Left lung (tissue), 10 donors: ENCODE data around the gene PXDC1. TPM values are rescaled to one million over a fixed set of nuclear protein-coding genes. Genes with fewer than 3 reads are reported as not detected.
A peak's percentile ranks its signal among the peaks of the same experiment; 100 is the strongest.

ENCODE experiments used
- ATAC-seq: fragments of 200-7000 bp; cut with Tn5 transposase; one replicate; pipeline ENCODE4 v1.9.1; 2020; ENCODE audit warnings: moderate library complexity
- DNase-seq, 4 donors: peaks; one replicate each; pipeline ENCODE4 v3.0.0-alpha.2; 2013 to 2020
- H3K27ac ChIP-seq, 2 donors: fragments of 200-600 bp; sonication (generic) in 1 of 2; one replicate each; pipeline versions ENCODE4 v1.5.0 to v1.8.0; 2020 to 2021
- H3K27me3 ChIP-seq, 2 donors: fragments of 200-600 bp; sonication (generic) in 1 of 2; one replicate each; pipeline versions ENCODE4 v1.5.0 to v1.8.0; 2020 to 2021
- H3K36me3 ChIP-seq, 2 donors: fragments of 200-600 bp; sonication (generic) in 1 of 2; one replicate each; pipeline versions ENCODE4 v1.5.0 to v1.8.0; 2020 to 2021
- H3K4me1 ChIP-seq, 2 donors: fragments of 200-600 bp; one replicate each; pipeline ENCODE4 v1.8.0; 2021
- H3K4me3 ChIP-seq, 2 donors: fragments of 200-600 bp; sonication (generic) in 1 of 2; one replicate each; pipeline versions ENCODE4 v1.5.0 to v1.8.0; 2020 to 2021; ENCODE audit warnings: mild to moderate bottlenecking in 1 of 2
- H3K9me3 ChIP-seq, 2 donors: fragments of 200-600 bp; sonication (generic) in 1 of 2; one replicate each; pipeline versions ENCODE4 v1.5.0 to v1.8.0; 2020 to 2021
- CTCF ChIP-seq, 2 donors: fragments of 200-600 bp; sonication (generic) in 1 of 2; IDR thresholded peaks; one replicate each; pipeline versions ENCODE4 v1.5.0 to v1.8.0; 2021; ENCODE audit warnings: antibody characterized with exemption in 2 of 2
- intact Hi-C, 2 donors: fragments of 100-400 bp; cut with DNase I; formaldehyde crosslinking; loops; one replicate each; pipeline versions ENCODE4 v1.11.2 to v1.14.2; 2022
- polyA plus RNA-seq, 6 donors: library from polyadenylated mRNA; unstranded; fragments of 120-200 nt; gene quantifications; one replicate each; pipeline ENCODE4 v1.2.1, GENCODE V29; 2013; ENCODE audit not compliant: insufficient read length in 6 of 6
- total RNA-seq, 2 donors: library from RNA; stranded (reverse); fragmentation: NEBNext Ultra II Directional; extraction: Animal tissue kit (Norgen Biotek cat#: 25700); gene quantifications; one replicate each; pipeline ENCODE4 v1.2.1, GENCODE V29; 2021
- donor health status: DM: no; HTN: yes; CAD: no.
- donor health status: DM: no; HTN: no; CAD: no.

The PXDC1 gene
- total and polyA plus RNA-seq, 8 donors: 11.0 to 50.8 (median 15.8) TPM

- H3K27me3 ChIP-seq: no peaks in the 10 kb centered on the region
- ATAC-seq (no peak), DNase-seq (no peak)
- H3K4me1 ChIP-seq: no peaks in the 10 kb centered on the region
- peaks cover 0 to 60% of the 10 kb centered on the region in 2 donors for H3K36me3 ChIP-seq
- H3K27ac ChIP-seq: no peak overlapping the region
- no peak overlapping the region for H3K4me3 ChIP-seq
- intact Hi-C loops: no loop called here
- no peak for TF ChIP-seq CTCF (IDR thresholded peaks at IDR 0.05)
- H3K9me3 ChIP-seq: no peaks in the 10 kb centered on the region
Measured at GRCh38 chr6:3725145-3726047, 26.1 kb downstream of the PXDC1 start.

- Histone ChIP-seq H3K27me3 (no peaks in the 10 kb centered on the region), H3K27ac (no peak overlapping the region), H3K4me1 (no peaks in the 10 kb centered on the region), H3K36me3 (peaks cover 0 to 58% of the 10 kb centered on the region in 2 donors), H3K9me3 (no peaks in the 10 kb centered on the region), H3K4me3 (no peak overlapping the region)
- ATAC-seq (no peak), DNase-seq (no peak)
- intact Hi-C loops: no loop called here
- TF ChIP-seq CTCF (IDR thresholded peaks at IDR 0.05): no peak
Measured at GRCh38 chr6:3724451-3725144, 26.9 kb downstream of the PXDC1 start.

- H3K4me3 ChIP-seq: no peak overlapping the region
- DNase-seq: peak in 1 of 4 donors; percentile 71
- no peaks in the 10 kb centered on the region for H3K9me3 ChIP-seq
- no peaks in the 10 kb centered on the region for H3K27me3 ChIP-seq
- ATAC-seq: no peak
- peaks cover 0 to 58% of the 10 kb centered on the region in 2 donors for H3K36me3 ChIP-seq
- no peak overlapping the region for H3K27ac ChIP-seq
- intact Hi-C loops: no loop called here
- TF ChIP-seq CTCF (IDR thresholded peaks at IDR 0.05): no peak
- no peaks in the 10 kb centered on the region for H3K4me1 ChIP-seq
Measured at GRCh38 chr6:3723966-3724365, 27.5 kb downstream of the PXDC1 start.

- H3K27me3 ChIP-seq: no peaks in the 10 kb centered on the region
- ATAC-seq: no peak
Measured at GRCh38 chr6:3723251-3723650, 28.3 kb downstream of the PXDC1 start.

More at GRCh38 chr6:3723251-3723650, 28.3 kb downstream of the PXDC1 start:
- Histone ChIP-seq H3K9me3 (no peaks in the 10 kb centered on the region), H3K4me3 (no peak overlapping the region), H3K36me3 (peaks cover 0 to 58% of the 10 kb centered on the region in 2 donors), H3K4me1 (no peaks in the 10 kb centered on the region), H3K27ac (peak overlapping the region in 1 of 2 donors; percentile 62)
- no peak for TF ChIP-seq CTCF (IDR thresholded peaks at IDR 0.05)
- DNase-seq: peak in 1 of 4 donors; percentile 62
- intact Hi-C loops: no loop called here
